Vagina (tissue), 2 donors: ENCODE data around the gene STOML1.

Experiments
- CTCF ChIP-seq, 3 experiments: fragments of 450-650 bp in 2 of 3; fragments of 200-600 bp in 1 of 3; sonication (generic) in 1 of 3; IDR thresholded peaks; one replicate each; pipeline ENCODE4 v1.5.1; 2017 to 2019; ENCODE audit warnings: antibody characterized with exemption in 3 of 3, mild to moderate bottlenecking in 2 of 3, moderate library complexity in 2 of 3
- POLR2A ChIP-seq, 2 donors: fragments of 450-650 bp; IDR thresholded peaks; one replicate each; pipeline ENCODE4 v1.6.1; 2017; ENCODE audit warnings: antibody characterized with exemption in 2 of 2, mild to moderate bottlenecking in 2 of 2, moderate library complexity in 2 of 2

DNA sequence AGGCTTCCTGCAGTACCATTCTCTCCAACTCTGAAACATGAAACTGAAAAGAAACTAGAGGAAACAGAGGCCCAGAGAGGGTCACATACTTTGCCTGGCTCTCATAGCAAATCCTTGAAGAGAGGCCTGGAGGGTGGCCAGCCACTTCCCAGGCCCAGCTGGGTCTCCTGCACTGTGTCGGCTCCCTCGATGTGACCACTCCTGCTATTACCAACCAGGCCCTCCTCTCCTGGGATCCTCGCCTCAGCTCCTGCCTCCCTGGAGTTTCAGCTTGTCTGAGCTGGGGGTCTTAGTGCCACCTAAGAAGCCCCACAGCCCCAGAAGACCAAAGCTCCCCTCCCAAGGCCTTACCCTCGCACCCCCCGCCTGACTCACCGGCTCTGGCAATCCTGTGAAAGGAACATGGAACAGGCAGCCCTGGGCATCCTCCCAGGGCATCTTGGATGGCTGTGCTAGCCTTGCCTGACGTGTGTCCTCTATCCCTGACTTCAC lies 61.3 kb downstream of the STOML1 start:
- no peak for TF ChIP-seq POLR2A (IDR thresholded peaks at IDR 0.05)
- no peak for TF ChIP-seq CTCF (IDR thresholded peaks at IDR 0.05)
